ENCODE data around the gene SAMMSON.

SAMMSON gene

DNA sequence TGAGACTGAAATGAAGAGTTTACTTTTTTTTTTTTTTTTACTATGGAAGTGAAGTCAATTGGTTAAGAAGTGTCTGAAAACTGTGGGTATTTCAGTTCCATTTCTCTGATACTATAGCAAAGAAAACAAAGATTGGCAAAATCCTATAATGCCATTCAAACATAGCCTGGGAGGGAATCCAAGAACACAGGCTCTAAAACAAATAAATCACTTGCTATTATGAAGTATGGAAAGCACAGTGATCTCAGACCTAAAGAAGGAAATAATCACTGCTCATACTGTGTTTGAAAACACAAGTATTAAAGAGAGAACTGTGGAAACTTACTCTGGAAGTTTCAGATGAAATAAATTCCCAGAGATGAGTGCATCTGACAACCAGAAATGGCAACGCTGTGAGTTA, 12.0 kb downstream of the SAMMSON start:
- no peak for DNase-seq (ENCODE audit: low read depth)

- DNase-seq (ENCODE audit: low read depth) = no peak
Measured at GRCh38 chr3:70020906-70021660, 21.6 kb downstream of the SAMMSON start.

DNA sequence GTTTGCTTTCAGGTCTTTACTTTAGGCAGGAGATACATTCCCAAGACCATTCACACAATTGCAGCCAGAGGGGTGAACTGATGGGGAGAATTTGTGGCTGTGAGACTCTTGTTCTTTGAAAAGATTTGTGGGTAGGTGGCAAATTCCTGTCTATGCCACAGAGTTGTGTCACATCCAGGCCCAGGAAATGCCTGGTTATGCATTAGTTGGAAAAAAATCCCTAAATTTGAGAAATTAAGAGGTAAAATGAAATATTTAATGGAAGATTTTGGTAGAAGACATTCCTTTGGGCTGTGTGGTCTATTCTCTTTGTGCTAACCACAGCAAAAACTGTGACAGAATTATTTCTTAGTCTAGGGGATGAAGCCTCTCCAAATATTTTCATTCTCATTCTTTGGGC, 28.8 kb downstream of the SAMMSON start:
- DNase-seq (ENCODE audit: low read depth) = no peak

GRCh38 chr3:70038693-70039092, 39.2 kb downstream of the SAMMSON start:
- no peak for DNase-seq (ENCODE audit: low read depth)

DNA sequence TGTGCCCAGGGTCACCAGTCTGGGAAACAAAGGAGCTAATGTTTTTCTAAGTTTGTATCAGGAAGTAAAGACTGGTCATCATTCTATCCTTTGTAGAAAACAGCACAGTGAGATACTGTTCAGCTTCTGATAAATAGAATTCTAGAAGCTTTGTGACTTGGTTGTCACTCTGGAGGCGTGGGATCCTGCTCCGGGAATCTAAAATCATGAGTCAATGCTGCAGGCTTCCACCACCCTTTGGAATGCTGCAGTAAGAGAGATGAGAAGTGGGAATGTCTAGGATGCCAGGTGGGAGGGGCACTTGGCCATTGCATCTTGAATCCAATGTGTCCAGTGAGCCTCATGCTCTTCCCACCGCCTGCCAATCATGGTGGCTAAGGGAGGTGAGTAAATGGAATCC, 40.9 kb downstream of the SAMMSON start:
- no peak for DNase-seq (ENCODE audit: low read depth)

DNA sequence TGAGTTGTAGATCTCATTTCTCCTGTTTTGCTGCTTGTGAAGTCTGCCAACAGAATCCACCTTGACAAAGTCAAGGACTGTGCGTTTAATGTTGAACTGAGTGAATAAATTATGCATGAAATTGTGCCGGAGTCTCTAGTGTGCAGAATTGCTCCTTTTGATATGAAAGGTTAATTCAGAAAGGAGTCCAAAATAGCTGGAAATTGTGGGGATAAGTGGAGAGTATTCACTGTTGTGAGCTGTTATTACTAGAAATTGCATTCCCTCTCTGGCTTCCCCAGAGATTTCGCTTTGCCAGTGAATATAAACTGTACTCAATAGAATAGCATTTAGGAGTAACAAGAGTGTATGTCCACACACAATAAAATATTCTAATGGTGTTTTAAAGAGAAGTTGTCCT, 43.1 kb downstream of the SAMMSON start:
- no peak for DNase-seq (ENCODE audit: low read depth)

GRCh38 chr3:70049761-70050160, 50.2 kb downstream of the SAMMSON start:
- DNase-seq (ENCODE audit: low read depth) = peak; percentile 14

DNA sequence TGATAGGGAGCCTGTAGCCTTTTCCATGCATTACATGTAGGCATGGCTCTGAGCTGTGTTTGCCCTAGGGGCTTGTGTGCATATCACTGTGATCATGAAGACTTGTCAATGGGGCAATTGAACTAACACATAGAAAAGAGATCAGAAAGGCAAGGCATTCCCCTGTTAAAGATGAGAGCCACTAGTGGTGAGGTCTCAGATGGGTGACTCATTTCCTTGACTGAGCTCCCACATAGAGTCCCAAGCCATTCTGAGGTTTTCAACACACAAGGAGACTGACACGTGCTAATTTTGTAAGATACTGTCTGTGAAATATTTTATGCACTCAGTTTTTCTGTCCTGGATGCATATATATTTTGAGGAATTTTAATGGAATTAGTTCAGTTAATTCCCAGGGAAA, 53.8 kb downstream of the SAMMSON start:
- DNase-seq (ENCODE audit: low read depth) = no peak

- no peak for DNase-seq (ENCODE audit: low read depth)
Measured at GRCh38 chr3:70056081-70056480, 56.5 kb downstream of the SAMMSON start.

DNA sequence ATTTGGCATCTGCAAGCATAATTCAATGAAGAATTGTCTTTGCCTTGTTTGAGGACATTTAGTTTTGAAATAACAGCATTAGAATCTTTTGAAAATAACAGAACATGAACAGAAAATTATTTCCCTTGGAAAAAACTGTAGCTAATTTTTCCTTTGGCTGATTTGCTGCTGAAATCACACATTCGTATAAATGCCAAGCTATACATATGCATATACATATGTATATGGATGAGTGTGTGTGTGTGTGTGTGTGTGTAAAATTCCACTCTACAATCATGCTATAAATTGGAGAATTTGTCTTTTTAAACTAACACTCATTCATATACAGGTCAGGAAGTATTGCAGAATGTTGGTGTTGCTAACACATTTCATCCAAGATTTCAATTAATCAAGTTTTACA, 57.9 kb downstream of the SAMMSON start:
- no peak for DNase-seq (ENCODE audit: low read depth)

- DNase-seq (ENCODE audit: low read depth) = no peak
Measured at GRCh38 chr3:70061096-70061495, 61.6 kb downstream of the SAMMSON start.

DNA sequence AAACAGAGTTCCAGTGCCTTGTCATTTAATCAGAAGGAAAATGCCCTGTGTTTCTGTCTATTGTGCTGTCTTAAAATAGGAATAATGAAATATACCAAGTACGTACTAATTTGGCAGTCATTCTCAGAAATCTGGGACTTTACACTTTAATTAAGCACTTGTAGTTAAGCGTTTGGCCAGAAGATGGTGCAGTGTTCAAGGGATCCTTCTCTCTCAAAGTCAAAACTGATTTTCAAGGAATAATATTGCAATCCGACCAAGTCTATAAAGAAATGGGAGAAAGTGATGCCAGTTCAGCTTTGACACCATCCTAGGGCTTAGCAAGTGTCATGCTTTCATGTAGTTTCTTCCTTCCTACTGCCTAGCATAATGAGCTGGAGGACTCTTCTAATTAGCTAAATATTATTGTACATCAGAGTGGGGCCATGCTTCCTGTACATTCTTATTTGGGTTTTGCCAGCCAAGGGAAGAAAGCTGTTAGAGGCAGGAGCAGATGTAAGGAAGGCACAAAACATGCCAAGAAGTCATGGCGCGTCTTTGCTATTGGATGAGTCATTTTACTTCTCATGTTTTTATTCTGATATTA, 64.8 kb downstream of the SAMMSON start:
- peak; percentile 11 for DNase-seq (ENCODE audit: low read depth)

DNA sequence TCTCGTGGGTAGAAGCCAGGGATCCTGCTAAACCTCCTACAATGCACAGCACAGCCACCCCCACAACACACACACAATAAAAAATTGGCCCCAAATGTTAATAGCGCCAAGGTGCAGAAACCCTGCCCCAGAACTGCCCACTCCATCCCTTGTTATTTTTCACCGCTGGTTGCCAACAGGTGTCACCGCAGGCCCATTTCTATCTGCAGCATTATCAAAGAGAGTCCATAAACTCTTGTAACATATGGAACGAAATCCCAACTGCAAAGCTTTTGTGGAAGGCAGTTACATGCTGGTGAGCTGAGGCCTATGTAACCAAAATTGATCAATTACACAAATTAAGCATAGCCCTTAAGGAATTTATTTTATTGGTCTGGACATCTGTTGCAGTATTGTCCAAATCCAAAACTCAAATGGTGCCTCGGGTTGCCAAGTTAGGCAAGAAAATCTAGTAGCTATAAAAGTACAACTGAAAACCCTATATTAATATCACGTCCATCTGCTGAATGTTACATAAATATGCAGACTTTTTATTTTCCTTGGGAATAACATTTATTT, 66.2 kb downstream of the SAMMSON start:
- no peak for DNase-seq (ENCODE audit: low read depth)

DNA sequence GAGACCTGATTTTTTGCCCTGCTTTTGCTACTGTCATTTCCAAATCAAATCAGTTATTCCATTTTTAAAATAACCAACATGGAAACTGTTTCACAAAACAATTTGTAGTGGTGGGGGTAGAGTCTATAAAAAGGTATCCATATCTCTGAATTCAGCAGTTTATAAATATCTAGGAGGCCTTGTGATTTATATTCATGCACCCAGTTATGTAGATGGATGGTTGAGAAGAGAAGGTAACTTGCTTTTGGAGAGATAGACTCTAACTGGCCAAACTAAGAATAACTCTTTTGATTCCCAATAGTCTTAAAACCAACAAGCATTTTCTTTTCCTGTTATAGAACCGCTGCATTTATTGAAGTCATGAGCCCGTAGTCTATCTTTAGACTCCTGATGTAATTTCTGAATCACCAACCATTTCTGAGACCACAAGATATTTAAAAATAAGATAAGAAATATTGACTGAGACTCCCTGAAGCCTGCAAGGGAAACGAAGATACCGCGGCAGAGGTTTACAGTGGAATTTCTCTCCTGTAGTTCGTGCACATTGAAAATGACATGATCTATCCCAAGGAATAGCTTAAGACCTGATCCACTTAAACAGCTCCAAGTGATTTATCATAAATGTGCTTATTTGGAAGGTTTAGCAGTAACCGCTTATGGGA, 68.5 kb downstream of the SAMMSON start:
- peak; percentile 53 for DNase-seq (ENCODE audit: low read depth)

DNA sequence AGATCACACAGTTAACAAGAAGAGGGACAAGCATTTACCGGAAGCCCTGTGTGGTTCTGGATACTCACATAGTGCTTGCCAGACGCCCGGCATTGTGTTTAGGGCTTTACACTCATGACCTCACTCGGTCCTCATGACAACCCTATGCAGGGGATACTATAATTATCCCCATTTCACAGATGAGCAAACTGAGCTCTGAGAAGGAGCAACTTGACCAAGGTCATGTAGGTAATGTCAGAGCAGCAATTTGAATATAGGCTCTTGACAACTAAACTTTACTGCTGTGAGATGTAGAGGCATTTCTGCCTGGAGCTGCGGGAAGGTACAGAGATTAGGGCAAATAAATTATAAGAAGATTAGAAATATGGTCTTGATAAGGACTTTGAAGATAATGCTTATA, 70.0 kb downstream of the SAMMSON start:
- DNase-seq (ENCODE audit: low read depth) = no peak

DNA sequence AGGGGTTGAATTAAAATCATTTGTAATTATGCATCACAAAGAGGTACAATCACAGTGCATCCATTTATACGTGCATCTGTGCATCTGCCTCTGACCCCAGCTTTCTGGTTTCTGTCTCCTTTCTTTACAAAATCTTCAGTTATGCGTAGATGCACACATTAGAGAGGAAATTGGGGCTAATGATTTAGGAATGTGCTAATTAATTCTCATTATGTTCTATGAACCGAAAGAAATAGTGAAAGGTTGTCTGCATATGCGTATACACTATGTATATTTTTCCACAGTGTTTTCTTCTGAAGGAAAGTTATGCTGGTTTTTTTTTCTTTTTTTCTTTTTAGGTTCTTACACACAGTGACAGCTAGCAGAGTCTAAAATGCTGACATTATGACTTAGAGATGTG, 71.6 kb downstream of the SAMMSON start:
- no peak for DNase-seq (ENCODE audit: low read depth)

- no peak for DNase-seq (ENCODE audit: low read depth)
Measured at GRCh38 chr3:70072180-70072579, 72.6 kb downstream of the SAMMSON start.

- DNase-seq (ENCODE audit: low read depth) = no peak
Measured at GRCh38 chr3:70072754-70073153, 73.2 kb downstream of the SAMMSON start.

- no peak for DNase-seq (ENCODE audit: low read depth)
Measured at GRCh38 chr3:70075101-70075500, 75.6 kb downstream of the SAMMSON start.

DNA sequence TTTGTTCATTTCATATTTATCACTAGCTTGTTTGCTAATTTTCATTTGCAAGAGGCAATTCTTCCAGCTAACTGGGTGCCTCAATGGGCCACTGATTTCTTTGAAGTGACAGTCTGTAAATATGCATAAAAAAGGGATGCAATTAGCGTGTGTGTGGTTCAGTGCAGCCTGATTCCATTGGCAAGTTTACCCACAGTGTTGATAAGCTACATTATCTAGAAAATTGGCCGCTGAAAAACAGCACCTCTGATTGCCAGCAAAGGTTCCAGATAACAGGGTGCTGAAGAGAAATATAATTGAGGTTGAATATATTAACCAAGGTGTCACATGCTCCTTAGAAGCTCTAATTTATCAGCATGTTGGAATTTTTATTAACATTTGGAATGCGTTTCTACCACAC, 76.9 kb downstream of the SAMMSON start:
- no peak for DNase-seq (ENCODE audit: low read depth)

- no peak for DNase-seq (ENCODE audit: low read depth)
Measured at GRCh38 chr3:70078778-70079177, 79.2 kb downstream of the SAMMSON start.

- no peak for DNase-seq (ENCODE audit: low read depth)
Measured at GRCh38 chr3:70085613-70086012, 86.1 kb downstream of the SAMMSON start.

GRCh38 chr3:70086336-70086735, 86.8 kb downstream of the SAMMSON start:
- DNase-seq (ENCODE audit: low read depth) = no peak
